Thyroid gland (tissue), 4 donors: ENCODE data around the gene DZANK1.

ENCODE experiments used
- CTCF ChIP-seq, 6 experiments: fragments of 200-600 bp in 3 of 6; fragments of 450-650 bp in 3 of 6; sonication (generic) in 3 of 6; IDR thresholded peaks; one replicate each; pipeline ENCODE4 v1.5.1; 2016 to 2019; ENCODE audit warnings: antibody characterized with exemption in 6 of 6, mild to moderate bottlenecking in 2 of 6, inconsistent platforms in 1 of 6, moderate library complexity in 1 of 6
- POLR2A ChIP-seq, 2 donors: fragments of 450-650 bp; IDR thresholded peaks; one replicate each; pipeline ENCODE4 v1.6.1; 2017; ENCODE audit warnings: antibody characterized with exemption in 2 of 2, mild to moderate bottlenecking in 2 of 2, moderate library complexity in 1 of 2

GRCh38 chr20:18515973-18516372 is 49.1 kb upstream of the DZANK1 start:
- TF ChIP-seq POLR2A (IDR thresholded peaks at IDR 0.05) (no peak), CTCF (IDR thresholded peaks at IDR 0.05) (no peak)
